Activated naive CD4-positive, alpha-beta T cell treated with anti-CD3 and anti-CD28 coated beads for 36 hours (primary cell): ENCODE results near the gene SELENOK. TPM values are rescaled to one million over a fixed set of nuclear protein-coding genes. Genes with fewer than 3 reads are reported as not detected.

ENCODE experiments used
- CTCF ChIA-PET: fragments of 350-600 bp; sonication (Branson Sonifier 250); formaldehyde crosslinking; loops from one replicate; lab custom pipeline; 2021; ENCODE audit warnings: antibody characterized with exemption; lab: Charles Lee
- DNase-seq: peaks from one replicate; pipeline ENCODE4 v3.0.0-alpha.2; 2020
- H3K27ac Mint-ChIP-seq: one replicate; pipeline ENCODE4 v1.8.0; 2021; ENCODE audit warnings: mild to moderate bottlenecking, mixed read lengths
- H3K27me3 Mint-ChIP-seq: one replicate; pipeline ENCODE4 v1.8.0; 2021; ENCODE audit warnings: low read depth, mixed read lengths
- H3K36me3 Mint-ChIP-seq: one replicate; pipeline ENCODE4 v1.8.0; 2021; ENCODE audit warnings: low read depth, mixed read lengths
- H3K4me1 Mint-ChIP-seq: one replicate; pipeline ENCODE4 v1.8.0; 2021; ENCODE audit warnings: low read depth, mixed read lengths
- H3K4me3 Mint-ChIP-seq: one replicate; pipeline ENCODE4 v1.8.0; 2021; ENCODE audit warnings: mild to moderate bottlenecking, moderate library complexity, mixed read lengths
- H3K9me3 Mint-ChIP-seq: one replicate; pipeline ENCODE4 v1.8.0; 2021; ENCODE audit warnings: mixed read lengths
- intact Hi-C: fragments of 100-400 bp; cut with micrococcal nuclease; formaldehyde crosslinking; loops from one replicate; pipeline ENCODE4 v1.15.1; 2023
- total RNA-seq, 2 experiments: library from RNA; stranded (reverse); gene quantifications; one replicate each; pipeline ENCODE4 v1.2.3, GENCODE V29; 2021

The SELENOK gene
- total RNA-seq, 2 experiments from 2014 or later: 29.6 to 36.1 TPM

- H3K27ac Mint-ChIP-seq: peak within 1 kb of the TSS; percentile 97
- H3K27me3 Mint-ChIP-seq: no peaks in the 10 kb centered on the region
- no peaks in the 10 kb centered on the region for H3K9me3 Mint-ChIP-seq
- H3K36me3 Mint-ChIP-seq: peaks cover 23% of the 10 kb centered on the region
- intact Hi-C loops: loop anchor here (1.0 kb wide), 1 partner anchor 9 kb away; the partner anchor contains the start of gene SELENOK
- peak; percentile 81 for DNase-seq
- CTCF ChIA-PET: interaction anchor here (1.1 kb wide), 1 partner anchor 172 kb away, joined by 3 read pairs; no protein-coding TSS in a partner anchor
- H3K4me3 Mint-ChIP-seq: peak within 1 kb of the TSS; percentile 100
- H3K4me1 Mint-ChIP-seq: peaks cover 22% of the 10 kb centered on the region
Observed at GRCh38 chr3:53881691-53882593, 9.7 kb downstream of the SELENOK start, which contains the start of gene ACTR8. TSS of gene ACTR8 (minus strand) at chr3:53882152. CDS start at chr3:53882101, 51 bp downstream.

DNA sequence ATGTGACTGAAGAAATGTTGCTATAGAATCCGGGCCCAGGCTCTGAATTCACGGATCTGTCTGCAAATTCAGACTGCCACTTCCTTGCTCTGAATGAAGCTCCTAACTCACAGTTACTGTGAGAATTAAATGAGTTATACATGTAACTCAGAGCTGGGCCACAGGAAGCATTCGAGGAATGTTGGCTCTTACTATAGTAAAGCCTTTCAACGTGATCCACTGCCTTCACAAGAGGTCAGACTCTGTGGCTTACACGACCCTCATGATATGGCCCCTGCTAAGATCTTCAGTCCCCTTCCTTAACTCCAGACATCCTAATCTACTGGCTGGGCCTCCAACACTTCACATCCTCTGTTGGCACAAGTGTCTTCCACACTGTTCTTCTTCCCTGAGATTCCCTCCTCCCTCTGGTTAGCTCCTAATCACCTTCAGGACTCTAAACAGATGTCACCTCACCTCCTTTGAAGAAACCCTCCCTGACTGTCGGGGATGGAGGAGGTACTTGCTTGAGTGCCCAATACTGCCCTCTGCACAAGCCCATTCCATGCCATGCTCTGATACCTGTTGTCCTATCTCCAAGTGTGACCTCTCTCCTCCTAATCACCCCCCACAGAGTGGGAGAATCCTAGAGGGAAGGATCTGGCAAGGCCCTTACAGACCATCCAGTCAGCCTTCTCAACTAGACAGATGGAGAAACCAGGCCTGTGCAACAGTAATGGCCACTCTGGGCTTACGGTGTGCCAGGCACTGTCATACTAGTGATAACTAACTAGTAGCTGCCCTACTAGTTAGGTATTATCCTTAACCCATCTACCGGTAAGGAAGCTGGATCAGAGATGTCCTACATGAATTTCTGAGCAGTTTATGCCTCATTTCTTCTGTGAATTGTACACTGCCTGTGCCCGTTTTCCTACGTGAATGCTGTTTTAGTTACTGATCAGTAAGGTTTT lies 11.0 kb downstream of the SELENOK start:
- no peak for DNase-seq
- CTCF ChIA-PET: interaction anchor here (1.1 to 1.3 kb wide), 2 partner anchors 10 to 171 kb away, joined by 3 to 4 read pairs; no protein-coding TSS in a partner anchor
- Mint-ChIP-seq H3K36me3 (peaks cover 27% of the 10 kb centered on the region), H3K4me1 (peaks cover 18% of the 10 kb centered on the region), H3K27me3 (no peaks in the 10 kb centered on the region), H3K27ac (peak overlapping the region; percentile 56), H3K9me3 (no peaks in the 10 kb centered on the region), H3K4me3 (peak overlapping the region; percentile 100)
- intact Hi-C loops: no loop called here

DNA sequence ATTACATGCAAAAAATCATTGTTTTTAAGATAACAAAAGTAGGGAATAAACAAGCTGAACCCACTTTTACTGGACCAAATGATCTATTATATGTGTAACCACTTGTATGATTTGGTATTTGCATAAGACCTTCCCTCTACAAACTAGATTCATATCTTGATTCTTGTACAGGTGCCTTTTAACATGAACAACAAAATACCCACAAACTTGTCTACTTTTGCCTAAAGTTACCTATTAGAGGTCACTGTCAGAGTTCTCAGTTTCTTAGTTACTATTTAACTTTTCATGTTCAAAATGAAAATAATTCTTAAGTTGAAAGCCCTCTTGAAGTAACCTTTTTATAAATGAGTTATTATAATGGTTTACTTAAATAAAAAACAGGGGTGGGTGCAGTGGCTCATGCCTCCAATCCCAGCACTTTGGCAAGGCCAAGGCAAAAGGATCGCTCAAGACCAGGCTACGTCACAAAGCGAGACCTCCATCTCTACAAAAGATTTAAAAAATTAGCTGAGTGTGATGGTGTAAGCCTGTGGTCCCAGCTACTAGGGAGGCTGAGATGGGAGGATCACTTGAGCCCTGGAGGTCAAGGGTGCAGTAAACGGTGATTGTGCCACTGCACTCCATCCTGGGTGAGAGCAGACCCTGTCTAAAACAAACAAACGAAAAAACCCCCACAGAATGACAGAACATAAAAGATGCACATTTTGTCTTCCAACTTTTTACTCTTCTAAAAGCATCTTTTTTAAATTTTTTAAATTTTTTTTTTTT lies 25.7 kb downstream of the SELENOK start:
- DNase-seq: no peak
- H3K36me3 Mint-ChIP-seq: peaks cover 33% of the 10 kb centered on the region
- CTCF ChIA-PET: no interaction called here
- peaks cover 3% of the 10 kb centered on the region for H3K4me1 Mint-ChIP-seq
- no peaks in the 10 kb centered on the region for H3K27me3 Mint-ChIP-seq
- H3K9me3 Mint-ChIP-seq: no peaks in the 10 kb centered on the region
- intact Hi-C loops: no loop called here
- no peak overlapping the region for H3K27ac Mint-ChIP-seq
- no peak overlapping the region for H3K4me3 Mint-ChIP-seq

- intact Hi-C loops: no loop called here
- CTCF ChIA-PET: no interaction called here
- Mint-ChIP-seq H3K4me3 (no peak overlapping the region), H3K4me1 (peaks cover 2% of the 10 kb centered on the region), H3K9me3 (no peaks in the 10 kb centered on the region), H3K27me3 (no peaks in the 10 kb centered on the region), H3K36me3 (peaks cover 23% of the 10 kb centered on the region), H3K27ac (no peak overlapping the region)
- no peak for DNase-seq
Observed at GRCh38 chr3:53863145-53863544, 28.5 kb downstream of the SELENOK start.

DNA sequence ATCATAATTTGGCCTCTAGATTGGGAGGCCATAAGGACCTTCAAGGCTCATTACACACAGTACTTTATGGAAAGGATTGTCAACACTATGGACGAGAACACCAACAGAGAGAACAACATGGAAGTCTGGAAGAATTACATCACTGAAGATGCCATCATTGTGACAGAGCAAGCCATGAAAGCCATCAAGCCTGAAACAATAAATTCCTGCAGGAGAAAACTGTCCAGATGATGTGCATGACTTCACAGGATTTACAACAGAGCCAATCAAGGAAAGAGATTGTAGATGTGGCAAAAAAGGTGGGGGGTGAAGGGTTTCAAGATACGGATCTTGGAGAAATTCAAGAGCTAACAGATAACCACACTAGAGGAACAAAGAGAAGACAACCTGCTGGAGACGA lies 29.4 kb downstream of the SELENOK start:
- Mint-ChIP-seq H3K36me3 (peaks cover 21% of the 10 kb centered on the region), H3K4me1 (no peaks in the 10 kb centered on the region), H3K27me3 (no peaks in the 10 kb centered on the region), H3K9me3 (no peaks in the 10 kb centered on the region), H3K4me3 (no peak overlapping the region), H3K27ac (no peak overlapping the region)
- intact Hi-C loops: no loop called here
- CTCF ChIA-PET: no interaction called here
- no peak for DNase-seq

- intact Hi-C loops: no loop called here
- Mint-ChIP-seq H3K36me3 (peaks cover 16% of the 10 kb centered on the region), H3K4me1 (no peaks in the 10 kb centered on the region), H3K4me3 (no peak overlapping the region), H3K9me3 (no peaks in the 10 kb centered on the region), H3K27ac (no peak overlapping the region), H3K27me3 (no peaks in the 10 kb centered on the region)
- CTCF ChIA-PET: interaction anchor here (1.4 kb wide), 1 partner anchor 16 kb away, joined by 3 read pairs; no protein-coding TSS in a partner anchor
- no peak for DNase-seq
Observed at GRCh38 chr3:53860196-53860595, 31.5 kb downstream of the SELENOK start.

DNA sequence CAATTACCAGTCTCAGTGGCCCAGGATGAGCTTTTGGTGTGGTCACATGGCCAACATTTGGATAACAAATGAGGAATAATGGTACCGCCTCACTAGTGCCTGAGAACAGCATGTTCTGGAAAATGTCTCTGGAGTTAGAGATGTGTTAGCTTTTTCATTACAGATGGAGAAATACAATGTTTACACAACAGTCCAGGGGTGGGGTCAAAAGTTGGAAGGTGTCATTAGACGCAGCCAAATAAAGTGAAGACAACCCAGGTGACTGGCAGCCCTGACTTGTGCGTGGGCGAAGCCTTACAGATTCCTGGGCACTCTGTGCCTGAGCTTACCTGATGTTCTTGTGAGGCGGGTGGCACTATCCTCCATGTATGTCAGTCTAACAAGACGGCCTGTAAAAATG lies 32.5 kb downstream of the SELENOK start:
- no peaks in the 10 kb centered on the region for H3K9me3 Mint-ChIP-seq
- intact Hi-C loops: no loop called here
- no peaks in the 10 kb centered on the region for H3K4me1 Mint-ChIP-seq
- no peak overlapping the region for H3K27ac Mint-ChIP-seq
- no peaks in the 10 kb centered on the region for H3K27me3 Mint-ChIP-seq
- H3K4me3 Mint-ChIP-seq: no peak overlapping the region
- CTCF ChIA-PET: no interaction called here
- peaks cover 10% of the 10 kb centered on the region for H3K36me3 Mint-ChIP-seq
- no peak for DNase-seq

GRCh38 chr3:53858096-53858741 lies 33.4 kb downstream of the SELENOK start:
- no peaks in the 10 kb centered on the region for H3K27me3 Mint-ChIP-seq
- H3K36me3 Mint-ChIP-seq: peaks cover 10% of the 10 kb centered on the region
- DNase-seq: no peak
- H3K9me3 Mint-ChIP-seq: no peaks in the 10 kb centered on the region
- no peaks in the 10 kb centered on the region for H3K4me1 Mint-ChIP-seq
- intact Hi-C loops: no loop called here
- no peak overlapping the region for H3K27ac Mint-ChIP-seq
- CTCF ChIA-PET: no interaction called here
- H3K4me3 Mint-ChIP-seq: no peak overlapping the region

GRCh38 chr3:53856964-53857363 lies 34.7 kb downstream of the SELENOK start:
- H3K27ac Mint-ChIP-seq: no peak overlapping the region
- no peaks in the 10 kb centered on the region for H3K9me3 Mint-ChIP-seq
- H3K4me3 Mint-ChIP-seq: no peak overlapping the region
- H3K4me1 Mint-ChIP-seq: no peaks in the 10 kb centered on the region
- H3K36me3 Mint-ChIP-seq: peaks cover 4% of the 10 kb centered on the region
- no peaks in the 10 kb centered on the region for H3K27me3 Mint-ChIP-seq
- DNase-seq: no peak
- intact Hi-C loops: no loop called here
- CTCF ChIA-PET: no interaction called here

GRCh38 chr3:53850895-53851294 lies 40.8 kb downstream of the SELENOK start:
- no peaks in the 10 kb centered on the region for H3K36me3 Mint-ChIP-seq
- no peak overlapping the region for H3K27ac Mint-ChIP-seq
- no peak overlapping the region for H3K4me3 Mint-ChIP-seq

DNA sequence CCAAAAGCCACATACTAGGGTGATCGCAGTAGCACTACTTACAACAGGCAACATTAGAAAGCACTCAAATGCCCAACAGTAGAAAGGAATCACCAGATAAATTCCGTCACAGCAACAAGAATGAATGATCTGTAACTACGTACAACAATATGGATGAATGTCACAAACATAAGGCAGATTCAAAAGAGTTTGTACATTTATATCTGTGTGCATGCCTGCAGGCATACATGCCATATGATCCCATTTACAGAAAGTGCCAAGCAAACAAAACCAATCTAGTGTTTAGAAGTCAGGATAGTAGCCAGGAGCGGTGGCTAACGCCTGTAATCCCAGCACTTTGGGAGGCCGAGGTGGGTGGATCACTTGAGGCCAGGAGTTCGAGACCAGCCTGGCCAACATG lies 41.7 kb downstream of the SELENOK start:
- intact Hi-C loops: loop anchor here (5.0 kb wide), 1 partner anchor 98 kb away; no protein-coding TSS in a partner anchor
- no peak for DNase-seq
- no peak overlapping the region for H3K4me3 Mint-ChIP-seq
- peaks cover 23% of the 10 kb centered on the region for H3K27me3 Mint-ChIP-seq
- CTCF ChIA-PET: no interaction called here
- H3K9me3 Mint-ChIP-seq: no peaks in the 10 kb centered on the region
- H3K4me1 Mint-ChIP-seq: peaks cover 2% of the 10 kb centered on the region
- no peak overlapping the region for H3K27ac Mint-ChIP-seq
- no peaks in the 10 kb centered on the region for H3K36me3 Mint-ChIP-seq

More at GRCh38 chr3:53850895-53851294, 40.8 kb downstream of the SELENOK start:
- intact Hi-C loops: no loop called here
- CTCF ChIA-PET: no interaction called here
- Mint-ChIP-seq H3K9me3 (no peaks in the 10 kb centered on the region), H3K4me1 (peaks cover 2% of the 10 kb centered on the region), H3K27me3 (peaks cover 16% of the 10 kb centered on the region)
- no peak for DNase-seq
